K562 (cell line): ENCODE results near the gene ILKAP. TPM values are rescaled to one million over a fixed set of nuclear protein-coding genes. Genes with fewer than 3 reads are reported as not detected.

Source experiments
- CXXC5 ChIP-seq: fragments of 250-450 bp; sonication (Bioruptor Pico); IDR thresholded peaks from 2 replicates; pipeline ENCODE4 v1.8.0; 2022; ENCODE audit warnings: inconsistent platforms, mild to moderate bottlenecking, moderate library complexity
- PHF21A ChIP-seq: fragments of 450-650 bp; IDR thresholded peaks from 2 replicates; pipeline ENCODE4 v1.6.1; 2017; ENCODE audit warnings: low read depth, borderline replicate concordance
- RBM17 ChIP-seq: fragments of 200-400 bp; formaldehyde crosslinking; IDR thresholded peaks from 2 replicates; pipeline ENCODE4 v1.6.1; 2017; ENCODE audit warnings: low read depth, mild to moderate bottlenecking, low read length, borderline replicate concordance
- SRSF7 ChIP-seq: fragments of 200-400 bp; formaldehyde crosslinking; optimal IDR thresholded peaks from 2 replicates; pipeline ENCODE3; 2017; ENCODE audit warnings: mild to moderate bottlenecking, low read depth, low read length
- TSC22D4 ChIP-seq: fragments of 450-650 bp; IDR thresholded peaks from 2 replicates; pipeline ENCODE4 v1.6.1; 2016; ENCODE audit warnings: missing genetic modification characterization, missing biosample characterization, control low read depth
- ZBTB1 ChIP-seq: sonication (generic); formaldehyde crosslinking; IDR thresholded peaks from 2 replicates; pipeline ENCODE4 v1.8.1; 2023; ENCODE audit warnings: missing genetic modification reagents, low read depth, mild to moderate bottlenecking, borderline replicate concordance
- ZBTB11 ChIP-seq, 3 experiments: fragments of 200-800 bp in 1 of 3; fragments of 250-450 bp in 1 of 3; fragments of 450-650 bp in 1 of 3; sonication (Bioruptor Pico) in 1 of 3; sonication (Bioruptor generic) in 1 of 3; formaldehyde crosslinking in 1 of 3; IDR thresholded peaks; 2 replicates each; pipeline versions ENCODE4 v1.6.1 to v1.8.0; 2016 to 2022; ENCODE audit warnings: mild to moderate bottlenecking in 2 of 3, missing genetic modification characterization in 2 of 3, missing compliant biosample characterization in 1 of 3, moderate library complexity in 1 of 3
- ZNF764 ChIP-seq: fragments of 250-450 bp; sonication (Bioruptor Pico); IDR thresholded peaks from 2 replicates; pipeline ENCODE4 v1.4.0; 2020; ENCODE audit warnings: low read depth, mild to moderate bottlenecking, moderate library complexity
- polyA plus RNA-seq, 8 experiments: library from polyadenylated mRNA; depleted of rRNA in 4 of 8; stranded (reverse) in 5 of 8; unstranded in 3 of 8; fragments of >200 nt; fragmentation: Nextera tagmentation in 2 of 8; fragmentation: Illumina TruSeq in 1 of 8; extraction: Ambion mirVana in 2 of 8; extraction: Trizol in 1 of 8; gene quantifications; 2 replicates each; pipeline versions ENCODE4 v1.2.1 to v1.2.3, GENCODE V29; 2011 to 2014; ENCODE audit warnings: inconsistent platforms in 1 of 8, missing spikeins in 1 of 8
- total RNA-seq, 7 experiments: library from RNA; depleted of rRNA in 6 of 7; stranded (reverse); fragments of >200 nt in 6 of 7; fragmentation: Illumina TruSeq in 2 of 7; extraction: Trizol in 2 of 7; gene quantifications; 2 replicates each; pipeline versions ENCODE4 v1.2.1 to v1.2.3, GENCODE V29; 2011 to 2021; ENCODE audit warnings: low replicate concordance in 1 of 7
- TF ChIP-seq, protein P1 (sequence below): fragments of 250-450 bp; sonication (Bioruptor Pico); IDR thresholded peaks from 2 replicates; pipeline ENCODE4 v1.4.0; 2020; ENCODE audit warnings: mild to moderate bottlenecking
- TF ChIP-seq, protein P2 (sequence below), 2 experiments: fragments of 450-650 bp; formaldehyde crosslinking in 1 of 2; IDR thresholded peaks; 2 replicates each; pipeline versions ENCODE4 v1.4.0 to v1.6.1; 2014 to 2020; ENCODE audit warnings: mild to moderate bottlenecking in 2 of 2, borderline replicate concordance in 1 of 2, low read depth in 1 of 2
- TF ChIP-seq, protein P3 (sequence below): fragments of 450-650 bp; IDR thresholded peaks from 2 replicates; pipeline ENCODE4 v1.6.1; 2017; ENCODE audit warnings: antibody characterized with exemption

Gene ILKAP
- total and polyA plus RNA-seq, 9 of the 15 experiments (the other 6 are each of a cell fraction or from before 2014, with no cell fraction given), result 3.1 to 43.9 (median 20.7) TPM

DNA sequence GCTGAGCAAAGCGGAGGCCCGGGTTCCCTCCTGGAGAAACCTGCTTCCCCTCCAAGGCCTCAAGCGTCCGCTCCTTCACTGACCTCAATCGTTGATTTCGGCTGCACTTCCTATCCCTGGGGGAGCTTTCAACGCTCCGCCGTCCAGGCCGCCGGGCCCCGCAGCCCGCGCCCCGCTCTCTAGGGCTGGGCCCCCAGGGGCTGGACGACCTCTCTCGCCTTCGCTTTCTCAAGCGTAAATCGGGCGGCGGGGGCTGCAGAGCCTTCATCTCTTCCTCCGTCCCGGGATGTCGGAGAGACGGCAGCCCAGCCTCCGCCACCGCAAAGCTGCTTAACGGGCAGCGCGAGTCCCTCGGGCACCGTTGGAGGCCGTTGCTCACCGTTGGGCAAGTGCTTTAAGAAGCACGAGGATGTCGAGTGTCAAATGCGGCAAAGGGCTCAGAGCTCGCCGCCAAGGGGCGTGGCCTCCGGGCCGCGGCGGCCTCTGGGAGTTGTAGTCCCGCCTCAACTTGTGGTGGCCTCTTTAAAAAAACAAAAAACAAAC is 27.8 kb upstream of the ILKAP start (continued):
- TF ChIP-seq ZBTB11 (CRISPR knock-in tag; IDR thresholded peaks at IDR 0.05) (no peak), ZNF764 (CRISPR knock-in tag) (no peak), ZBTB1 (CRISPR knock-in tag) (no peak), CXXC5 (peak; percentile 74; the same call in 1 of the 2 replicates), SRSF7 (no peak), TSC22D4 (no peak), PHF21A (peak; percentile 67; the same call in 1 of the 2 replicates), RBM17 (no peak)
- TF ChIP-seq, protein P1, sequence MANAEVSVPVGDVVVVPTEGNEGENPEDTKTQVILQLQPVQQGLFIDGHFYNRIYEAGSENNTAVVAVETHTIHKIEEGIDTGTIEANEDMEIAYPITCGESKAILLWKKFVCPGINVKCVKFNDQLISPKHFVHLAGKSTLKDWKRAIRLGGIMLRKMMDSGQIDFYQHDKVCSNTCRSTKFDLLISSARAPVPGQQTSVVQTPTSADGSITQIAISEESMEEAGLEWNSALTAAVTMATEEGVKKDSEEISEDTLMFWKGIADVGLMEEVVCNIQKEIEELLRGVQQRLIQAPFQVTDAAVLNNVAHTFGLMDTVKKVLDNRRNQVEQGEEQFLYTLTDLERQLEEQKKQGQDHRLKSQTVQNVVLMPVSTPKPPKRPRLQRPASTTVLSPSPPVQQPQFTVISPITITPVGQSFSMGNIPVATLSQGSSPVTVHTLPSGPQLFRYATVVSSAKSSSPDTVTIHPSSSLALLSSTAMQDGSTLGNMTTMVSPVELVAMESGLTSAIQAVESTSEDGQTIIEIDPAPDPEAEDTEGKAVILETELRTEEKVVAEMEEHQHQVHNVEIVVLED (CRISPR knock-in tag), result no peak
- TF ChIP-seq, protein P2, sequence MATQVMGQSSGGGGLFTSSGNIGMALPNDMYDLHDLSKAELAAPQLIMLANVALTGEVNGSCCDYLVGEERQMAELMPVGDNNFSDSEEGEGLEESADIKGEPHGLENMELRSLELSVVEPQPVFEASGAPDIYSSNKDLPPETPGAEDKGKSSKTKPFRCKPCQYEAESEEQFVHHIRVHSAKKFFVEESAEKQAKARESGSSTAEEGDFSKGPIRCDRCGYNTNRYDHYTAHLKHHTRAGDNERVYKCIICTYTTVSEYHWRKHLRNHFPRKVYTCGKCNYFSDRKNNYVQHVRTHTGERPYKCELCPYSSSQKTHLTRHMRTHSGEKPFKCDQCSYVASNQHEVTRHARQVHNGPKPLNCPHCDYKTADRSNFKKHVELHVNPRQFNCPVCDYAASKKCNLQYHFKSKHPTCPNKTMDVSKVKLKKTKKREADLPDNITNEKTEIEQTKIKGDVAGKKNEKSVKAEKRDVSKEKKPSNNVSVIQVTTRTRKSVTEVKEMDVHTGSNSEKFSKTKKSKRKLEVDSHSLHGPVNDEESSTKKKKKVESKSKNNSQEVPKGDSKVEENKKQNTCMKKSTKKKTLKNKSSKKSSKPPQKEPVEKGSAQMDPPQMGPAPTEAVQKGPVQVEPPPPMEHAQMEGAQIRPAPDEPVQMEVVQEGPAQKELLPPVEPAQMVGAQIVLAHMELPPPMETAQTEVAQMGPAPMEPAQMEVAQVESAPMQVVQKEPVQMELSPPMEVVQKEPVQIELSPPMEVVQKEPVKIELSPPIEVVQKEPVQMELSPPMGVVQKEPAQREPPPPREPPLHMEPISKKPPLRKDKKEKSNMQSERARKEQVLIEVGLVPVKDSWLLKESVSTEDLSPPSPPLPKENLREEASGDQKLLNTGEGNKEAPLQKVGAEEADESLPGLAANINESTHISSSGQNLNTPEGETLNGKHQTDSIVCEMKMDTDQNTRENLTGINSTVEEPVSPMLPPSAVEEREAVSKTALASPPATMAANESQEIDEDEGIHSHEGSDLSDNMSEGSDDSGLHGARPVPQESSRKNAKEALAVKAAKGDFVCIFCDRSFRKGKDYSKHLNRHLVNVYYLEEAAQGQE (IDR thresholded peaks at IDR 0.05; ENCODE audit: borderline replicate concordance), result no peak
- TF ChIP-seq, protein P2 (CRISPR knock-in tag; IDR thresholded peaks at IDR 0.05; ENCODE audit: low read depth), result no peak
- TF ChIP-seq, protein P3, sequence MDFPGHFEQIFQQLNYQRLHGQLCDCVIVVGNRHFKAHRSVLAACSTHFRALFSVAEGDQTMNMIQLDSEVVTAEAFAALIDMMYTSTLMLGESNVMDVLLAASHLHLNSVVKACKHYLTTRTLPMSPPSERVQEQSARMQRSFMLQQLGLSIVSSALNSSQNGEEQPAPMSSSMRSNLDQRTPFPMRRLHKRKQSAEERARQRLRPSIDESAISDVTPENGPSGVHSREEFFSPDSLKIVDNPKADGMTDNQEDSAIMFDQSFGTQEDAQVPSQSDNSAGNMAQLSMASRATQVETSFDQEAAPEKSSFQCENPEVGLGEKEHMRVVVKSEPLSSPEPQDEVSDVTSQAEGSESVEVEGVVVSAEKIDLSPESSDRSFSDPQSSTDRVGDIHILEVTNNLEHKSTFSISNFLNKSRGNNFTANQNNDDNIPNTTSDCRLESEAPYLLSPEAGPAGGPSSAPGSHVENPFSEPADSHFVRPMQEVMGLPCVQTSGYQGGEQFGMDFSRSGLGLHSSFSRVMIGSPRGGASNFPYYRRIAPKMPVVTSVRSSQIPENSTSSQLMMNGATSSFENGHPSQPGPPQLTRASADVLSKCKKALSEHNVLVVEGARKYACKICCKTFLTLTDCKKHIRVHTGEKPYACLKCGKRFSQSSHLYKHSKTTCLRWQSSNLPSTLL, result no peak
